ENCODE results near the gene PSAT1. TPM values are rescaled to one million over a fixed set of nuclear protein-coding genes. Genes with fewer than 3 reads are reported as not detected.

The PSAT1 gene
- polyA plus RNA-seq, 4 donors = 70.5 to 81.7 (median 73.0) TPM

GRCh38 chr9:78358329-78359051 is 61.6 kb downstream of the PSAT1 start:
- DNase-seq (ENCODE audit: low read depth in 4 of 4, low spot score in 3 of 4) = no peak

- no peak for DNase-seq (ENCODE audit: low read depth in 4 of 4, low spot score in 3 of 4)
Observed at GRCh38 chr9:78363221-78363620, 66.3 kb downstream of the PSAT1 start.

GRCh38 chr9:78365748-78366697 is 69.1 kb downstream of the PSAT1 start:
- DNase-seq (ENCODE audit: low read depth in 4 of 4, low spot score in 3 of 4) = peak in 1 of 4 donors; percentile 8

GRCh38 chr9:78366827-78367226 is 69.9 kb downstream of the PSAT1 start:
- no peak for DNase-seq (ENCODE audit: low read depth in 4 of 4, low spot score in 3 of 4)

DNA sequence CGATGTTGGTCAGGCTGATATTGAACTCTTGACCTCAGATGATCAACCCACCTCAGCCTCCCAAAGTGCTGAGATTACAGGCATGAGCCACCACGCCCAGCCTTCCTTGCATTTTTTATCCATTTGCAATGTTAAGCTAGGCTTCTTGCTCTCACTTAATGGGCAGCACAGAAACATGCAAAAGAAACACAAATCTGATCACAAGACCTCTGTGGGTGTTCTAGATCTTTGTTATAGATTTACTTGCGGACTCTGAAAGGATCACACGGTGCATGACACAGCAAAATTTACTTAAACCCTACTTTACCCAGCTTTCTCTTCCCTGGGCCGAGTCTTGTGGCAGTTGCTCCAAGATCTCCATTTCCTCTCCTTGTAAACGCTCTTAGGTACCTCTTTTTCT is 71.3 kb downstream of the PSAT1 start:
- DNase-seq (ENCODE audit: low read depth in 4 of 4, low spot score in 3 of 4) = no peak

GRCh38 chr9:78369639-78370219 is 72.8 kb downstream of the PSAT1 start:
- peak; percentile 68 to 81 (median 72) for DNase-seq (ENCODE audit: low read depth in 4 of 4, low spot score in 3 of 4)

DNA sequence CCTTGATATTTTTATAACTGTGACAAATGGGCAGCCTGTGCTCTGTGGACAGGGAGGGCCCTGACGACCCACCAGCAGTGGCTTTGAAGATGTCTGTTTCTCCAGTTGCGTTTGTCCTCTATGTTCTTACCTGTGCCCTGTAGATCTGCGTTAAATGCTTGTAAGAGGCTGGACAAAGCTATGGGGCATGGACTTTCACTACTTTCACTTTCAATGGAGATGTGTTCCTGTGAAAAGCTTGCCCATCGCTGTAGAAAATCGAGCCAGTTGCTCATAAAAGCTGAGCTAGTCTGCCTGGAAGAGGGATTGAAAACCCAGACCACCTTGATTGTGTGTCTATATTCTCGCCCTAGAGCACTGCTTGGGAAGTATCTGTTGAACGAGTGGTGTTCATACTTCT is 74.1 kb downstream of the PSAT1 start:
- no peak for DNase-seq (ENCODE audit: low read depth in 4 of 4, low spot score in 3 of 4)

DNA sequence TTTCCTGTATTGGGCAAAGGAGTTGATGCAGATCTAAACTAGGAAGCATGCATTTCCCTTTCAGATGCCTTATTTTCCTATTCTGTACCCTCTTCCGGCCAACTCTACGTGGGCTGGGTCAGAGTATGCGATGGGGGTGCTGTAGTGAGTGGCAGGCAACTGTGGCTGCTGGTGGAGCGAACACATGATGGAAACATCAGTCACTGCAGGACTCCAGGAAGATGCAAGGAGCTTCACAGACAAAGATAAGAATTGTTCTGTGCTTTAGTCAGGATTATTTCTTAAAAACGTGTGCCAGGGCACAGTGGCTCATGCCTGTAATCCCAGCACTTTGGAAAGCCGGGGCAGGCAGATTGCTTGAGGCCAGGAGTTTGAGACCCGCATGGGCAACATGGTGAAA is 75.1 kb downstream of the PSAT1 start:
- no peak for DNase-seq (ENCODE audit: low read depth in 4 of 4, low spot score in 3 of 4)

Other genes starting within 250 kb of the PSAT1 start
- gene CEP78, start 61.0 kb upstream of the PSAT1 start, polyA plus RNA-seq (ENCODE audit: insufficient read length in 4 of 4) = 10 to 100 TPM; 31.2 to 34.2 (median 33.1) TPM